ENCODE measurements around the gene GDPD5.
"Not testable (repeated sequence)": the region's sequence is repeated elsewhere in the genome, so short reads cannot be mapped to it uniquely, and the experiment has no call there.

GDPD5 gene

GRCh38 chr11:75424396-75424795 lies 101.3 kb downstream of the GDPD5 start:
- no peak for DNase-seq

GRCh38 chr11:75423721-75424120 lies 102.0 kb downstream of the GDPD5 start:
- no peak for DNase-seq

GRCh38 chr11:75422248-75423231 lies 103.2 kb downstream of the GDPD5 start:
- DNase-seq, result no peak

GRCh38 chr11:75421902-75422247 lies 103.9 kb downstream of the GDPD5 start:
- DNase-seq, result no peak

- DNase-seq, result no peak
Measured at GRCh38 chr11:75421035-75421602, 104.6 kb downstream of the GDPD5 start.

- no peak for DNase-seq
Measured at GRCh38 chr11:75420224-75421034, 105.3 kb downstream of the GDPD5 start.

- DNase-seq, result no peak
Measured at GRCh38 chr11:75413864-75414263, 111.9 kb downstream of the GDPD5 start.

GRCh38 chr11:75413146-75413545 lies 112.6 kb downstream of the GDPD5 start:
- DNase-seq, result not testable (repeated sequence)

- DNase-seq, result not testable (repeated sequence)
Measured at GRCh38 chr11:75409971-75410370, 115.8 kb downstream of the GDPD5 start.

- DNase-seq, result no peak
Measured at GRCh38 chr11:75408957-75409219, 116.9 kb downstream of the GDPD5 start.

- no peak for DNase-seq
Measured at GRCh38 chr11:75406338-75406777, 119.4 kb downstream of the GDPD5 start.

GRCh38 chr11:75403983-75404658 lies 121.6 kb downstream of the GDPD5 start:
- no peak for DNase-seq

- no peak for DNase-seq
Measured at GRCh38 chr11:75403037-75403436, 122.7 kb downstream of the GDPD5 start.

- no peak for DNase-seq
Measured at GRCh38 chr11:75402002-75402773, 123.6 kb downstream of the GDPD5 start.

- no peak for DNase-seq
Measured at GRCh38 chr11:75400146-75400865, 125.4 kb downstream of the GDPD5 start.

- DNase-seq, result peak; percentile 89
Measured at GRCh38 chr11:75399344-75400145, 126.2 kb downstream of the GDPD5 start, which contains the start of gene RPS3. Gene RPS3 (plus strand): TSS chr11:75399518. CDS start chr11:75399548, 30 bp downstream.

- DNase-seq, result no peak
Measured at GRCh38 chr11:75398906-75399305, 126.8 kb downstream of the GDPD5 start.

- DNase-seq, result no peak
Measured at GRCh38 chr11:75394085-75394840, 131.5 kb downstream of the GDPD5 start.

GRCh38 chr11:75389925-75390324 lies 135.8 kb downstream of the GDPD5 start:
- no peak for DNase-seq

- no peak for DNase-seq
Measured at GRCh38 chr11:75389276-75389605, 136.5 kb downstream of the GDPD5 start.

Measured in NCI-H226 (cell line).